ENCODE results near the gene PRKCA. TPM values are rescaled to one million over a fixed set of nuclear protein-coding genes. Genes with fewer than 3 reads are reported as not detected.

PRKCA gene
- total and polyA plus RNA-seq, 9 donors = 9.1 to 67.6 (median 37.2) TPM

DNA sequence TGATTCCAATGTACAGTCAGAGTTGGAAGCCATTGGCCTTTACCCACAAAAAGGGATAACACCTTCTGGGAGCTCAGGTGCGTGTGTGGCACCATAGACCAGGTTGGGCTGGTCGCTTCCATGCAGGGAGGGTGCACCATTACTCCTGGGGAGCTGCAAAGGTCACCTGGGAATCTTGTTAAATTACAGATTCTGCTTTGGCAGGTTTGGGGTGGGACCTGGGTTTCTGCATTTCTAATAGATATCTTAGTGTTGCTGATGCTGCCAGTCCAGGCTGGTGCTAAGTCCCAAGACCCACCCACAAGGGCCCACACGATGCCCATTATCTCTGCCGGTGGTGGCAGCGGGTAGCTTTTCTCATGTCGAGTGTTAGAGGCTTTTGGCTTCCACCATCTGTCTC lies 384.2 kb downstream of the PRKCA start:
- TF ChIP-seq EP300 (IDR thresholded peaks at IDR 0.05) (no peak), POLR2A (IDR thresholded peaks at IDR 0.05) (no peak)
- TF ChIP-seq, protein P1, sequence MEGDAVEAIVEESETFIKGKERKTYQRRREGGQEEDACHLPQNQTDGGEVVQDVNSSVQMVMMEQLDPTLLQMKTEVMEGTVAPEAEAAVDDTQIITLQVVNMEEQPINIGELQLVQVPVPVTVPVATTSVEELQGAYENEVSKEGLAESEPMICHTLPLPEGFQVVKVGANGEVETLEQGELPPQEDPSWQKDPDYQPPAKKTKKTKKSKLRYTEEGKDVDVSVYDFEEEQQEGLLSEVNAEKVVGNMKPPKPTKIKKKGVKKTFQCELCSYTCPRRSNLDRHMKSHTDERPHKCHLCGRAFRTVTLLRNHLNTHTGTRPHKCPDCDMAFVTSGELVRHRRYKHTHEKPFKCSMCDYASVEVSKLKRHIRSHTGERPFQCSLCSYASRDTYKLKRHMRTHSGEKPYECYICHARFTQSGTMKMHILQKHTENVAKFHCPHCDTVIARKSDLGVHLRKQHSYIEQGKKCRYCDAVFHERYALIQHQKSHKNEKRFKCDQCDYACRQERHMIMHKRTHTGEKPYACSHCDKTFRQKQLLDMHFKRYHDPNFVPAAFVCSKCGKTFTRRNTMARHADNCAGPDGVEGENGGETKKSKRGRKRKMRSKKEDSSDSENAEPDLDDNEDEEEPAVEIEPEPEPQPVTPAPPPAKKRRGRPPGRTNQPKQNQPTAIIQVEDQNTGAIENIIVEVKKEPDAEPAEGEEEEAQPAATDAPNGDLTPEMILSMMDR (IDR thresholded peaks at IDR 0.05) = no peak
- intact Hi-C loops (cut with DNase I) = no loop called here

DNA sequence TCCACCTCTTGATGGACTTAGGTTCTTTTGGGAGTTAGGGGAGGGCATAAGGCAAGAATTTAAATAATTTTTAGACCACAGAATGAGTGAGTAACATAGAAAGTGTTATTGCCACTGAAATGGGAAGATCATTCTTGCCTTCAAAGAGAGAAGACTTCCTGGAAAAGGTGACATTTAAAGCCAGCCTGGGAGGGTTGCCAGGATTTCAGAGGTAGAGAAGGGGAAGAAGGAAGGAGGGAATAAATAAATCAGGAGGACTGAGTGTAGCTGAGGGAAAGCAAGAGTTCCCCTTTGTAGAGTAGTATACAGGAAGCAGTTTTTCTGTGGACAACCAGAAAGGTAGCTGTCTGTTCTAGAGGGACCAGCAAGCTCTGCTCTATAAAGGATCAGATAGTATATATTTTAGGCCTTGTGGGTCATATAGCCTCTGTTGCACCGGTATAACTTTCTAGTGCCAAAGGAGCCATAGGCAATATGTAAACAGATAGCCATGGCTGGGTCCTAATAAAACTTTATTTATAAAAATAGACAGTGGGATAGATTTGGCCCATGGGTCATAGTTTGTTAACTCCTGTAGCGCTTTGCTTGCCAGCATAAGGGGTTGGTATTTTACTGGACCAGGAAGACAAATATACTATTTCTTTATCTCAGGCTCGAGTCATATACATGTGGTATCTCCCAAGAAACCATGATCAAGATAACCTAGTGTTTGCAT lies 385.3 kb downstream of the PRKCA start:
- Histone ChIP-seq H3K4me1 (ENCODE audit: insufficient read depth) (peaks cover 5% of the 10 kb centered on the region), H3K27me3 (no peaks in the 10 kb centered on the region), H3K4me3 (no peak overlapping the region), H3K27ac (no peak overlapping the region), H3K9me3 (no peaks in the 10 kb centered on the region), H3K36me3 (no peaks in the 10 kb centered on the region)
- intact Hi-C loops (cut with DNase I) = no loop called here
- no peak for TF ChIP-seq EP300 (IDR thresholded peaks at IDR 0.05)
- no peak for TF ChIP-seq POLR2A (IDR thresholded peaks at IDR 0.05)
- TF ChIP-seq, protein P1 (IDR thresholded peaks at IDR 0.05) = no peak
- 62 to 95% (median 94%) methylated on average over 3 of the region's 3 CpGs for WGBS, 3 donors
- DNase-seq = no peak

More for the DNA sequence above, 384.2 kb downstream of the PRKCA start:
- H3K4me1 ChIP-seq (ENCODE audit: insufficient read depth) = peaks cover 5% of the 10 kb centered on the region
- no peak overlapping the region for H3K4me3 ChIP-seq
- H3K36me3 ChIP-seq = no peaks in the 10 kb centered on the region
- DNase-seq = no peak
- no peaks in the 10 kb centered on the region for H3K27me3 ChIP-seq
- WGBS, 3 donors = 92 to 93% (median 93%) methylated on average over 6 of the region's 6 CpGs
- no peak overlapping the region for H3K27ac ChIP-seq
- H3K9me3 ChIP-seq = no peaks in the 10 kb centered on the region

DNA sequence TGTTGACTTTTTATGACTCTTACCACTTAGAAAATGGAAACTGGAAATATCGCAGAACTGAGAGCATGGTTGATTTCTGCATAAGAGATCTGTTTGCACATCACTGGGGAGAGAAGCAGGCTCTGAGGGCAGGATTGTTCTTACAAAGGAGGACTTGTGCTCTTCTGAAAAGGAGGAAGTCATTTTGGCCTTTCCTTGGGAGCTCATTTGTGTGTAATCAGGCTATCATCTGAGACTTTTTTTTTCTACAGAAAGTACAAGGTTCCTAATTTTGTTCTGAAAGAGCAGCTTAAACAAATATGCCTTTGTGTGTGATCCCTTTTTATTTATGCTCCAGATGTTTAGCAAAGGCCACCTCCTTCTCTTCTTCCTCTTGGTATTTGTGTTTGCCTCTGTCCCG lies 386.8 kb downstream of the PRKCA start:
- intact Hi-C loops (cut with DNase I) = no loop called here
- 28 to 69% (median 31%) methylated on average over 2 of the region's 2 CpGs for WGBS, 3 donors
- no peak overlapping the region for H3K4me3 ChIP-seq
- no peak overlapping the region for H3K27ac ChIP-seq
- no peak for TF ChIP-seq EP300 (IDR thresholded peaks at IDR 0.05)
- TF ChIP-seq POLR2A (IDR thresholded peaks at IDR 0.05) = no peak
- TF ChIP-seq, protein P1 (IDR thresholded peaks at IDR 0.05) = no peak
- no peaks in the 10 kb centered on the region for H3K27me3 ChIP-seq
- H3K36me3 ChIP-seq = no peaks in the 10 kb centered on the region
- DNase-seq = no peak
- no peaks in the 10 kb centered on the region for H3K9me3 ChIP-seq
- H3K4me1 ChIP-seq (ENCODE audit: insufficient read depth) = peaks cover 7% of the 10 kb centered on the region

DNA sequence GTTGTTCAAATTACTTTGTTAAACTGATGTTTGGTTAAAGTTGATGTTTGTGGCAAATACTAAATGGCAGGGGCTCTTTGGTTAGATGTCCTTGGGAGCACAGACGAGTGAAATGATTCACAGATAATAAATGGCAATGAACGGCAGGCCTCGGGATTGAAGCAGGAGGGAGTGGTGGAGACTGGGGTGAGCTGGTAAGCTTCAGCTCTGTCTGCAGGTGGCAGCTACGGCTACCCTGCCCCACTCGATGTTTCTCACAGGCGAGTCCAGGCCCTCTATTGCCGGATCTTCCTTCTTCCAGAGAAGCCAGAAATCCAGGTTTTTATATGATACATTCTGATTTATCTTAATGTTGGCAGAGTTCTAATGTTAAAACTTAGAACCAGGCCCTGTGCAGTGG lies 387.8 kb downstream of the PRKCA start:
- no peaks in the 10 kb centered on the region for H3K36me3 ChIP-seq
- no peak for DNase-seq

More for the DNA sequence above, 387.8 kb downstream of the PRKCA start:
- Histone ChIP-seq H3K9me3 (no peaks in the 10 kb centered on the region), H3K4me3 (no peak overlapping the region), H3K27me3 (no peaks in the 10 kb centered on the region), H3K27ac (no peak overlapping the region), H3K4me1 (ENCODE audit: insufficient read depth) (peaks cover 7% of the 10 kb centered on the region)
- TF ChIP-seq POLR2A (IDR thresholded peaks at IDR 0.05) (no peak), EP300 (IDR thresholded peaks at IDR 0.05) (no peak)
- TF ChIP-seq, protein P1 (IDR thresholded peaks at IDR 0.05) = no peak
- intact Hi-C loops (cut with DNase I) = no loop called here
- 69 to 83% (median 76%) methylated on average over 7 of the region's 7 CpGs for WGBS, 3 donors

All from ovary (tissue), 9 donors.